Common myeloid progenitor, CD34-positive (primary cell): ENCODE data around the gene FAM20C.

Source experiments
- CTCF ChIA-PET: fragments of 350-600 bp; sonication (Branson Sonifier 250); formaldehyde crosslinking; loops from one replicate; lab custom pipeline; 2021; ENCODE audit warnings: antibody characterized with exemption; lab: Charles Lee
- POLR2A ChIA-PET: fragments of 350-600 bp; sonication (Branson Sonifier 250); formaldehyde crosslinking; loops from one replicate; lab custom pipeline; 2021; ENCODE audit warnings: antibody characterized with exemption; lab: Charles Lee
- DNase-seq, 3 donors: peaks; one replicate each; pipeline versions ENCODE4 v3.0.0 to v3.0.0-alpha.2; 2013
- H3K27ac ChIP-seq, 2 experiments: 1 replicate in 1 of 2; 2 replicates in 1 of 2; pipeline ENCODE4 v1.7.0; 2013; ENCODE audit warnings: inconsistent platforms in 2 of 2, low read length in 2 of 2, mild to moderate bottlenecking in 2 of 2, low read depth in 1 of 2, moderate library complexity in 1 of 2; ENCODE audit not compliant: severe bottlenecking in 2 of 2, insufficient read depth in 1 of 2, poor library complexity in 1 of 2
- H3K27me3 ChIP-seq, 5 experiments: replicated peaks in 2 of 5; 1 replicate in 3 of 5; 2 replicates in 2 of 5; pipeline versions ENCODE4 v1.6.1 to v1.7.0; 2013; ENCODE audit warnings: low read length in 4 of 5, mild to moderate bottlenecking in 2 of 5, moderate library complexity in 2 of 5, inconsistent platforms in 1 of 5; ENCODE audit not compliant: insufficient read depth in 5 of 5, control insufficient read depth in 4 of 5
- H3K36me3 ChIP-seq, 4 experiments: 1 replicate in 2 of 4; 2 replicates in 2 of 4; pipeline versions ENCODE4 v1.6.1 to v1.7.0; 2013; ENCODE audit warnings: low read length in 3 of 4, control low read depth in 1 of 4, mild to moderate bottlenecking in 1 of 4; ENCODE audit not compliant: control insufficient read depth in 4 of 4, insufficient read depth in 4 of 4
- H3K4me1 ChIP-seq, 4 experiments: 1 replicate in 3 of 4; 2 replicates in 1 of 4; pipeline versions ENCODE4 v1.6.1 to v1.7.1; 2013; ENCODE audit warnings: low read length in 3 of 4, mild to moderate bottlenecking in 3 of 4, control low read depth in 1 of 4, inconsistent platforms in 1 of 4, moderate library complexity in 1 of 4; ENCODE audit not compliant: control insufficient read depth in 4 of 4, insufficient read depth in 4 of 4; ENCODE audit errors: control extremely low read depth in 1 of 4
- H3K4me3 ChIP-seq, 7 experiments: 1 replicate in 4 of 7; 2 replicates in 3 of 7; pipeline versions ENCODE4 v1.5.1 to v1.7.0; 2013; ENCODE audit warnings: mild to moderate bottlenecking in 7 of 7, low read length in 6 of 7, moderate library complexity in 6 of 7, inconsistent platforms in 2 of 7, low read depth in 2 of 7, control low read depth in 1 of 7; ENCODE audit not compliant: insufficient read depth in 4 of 7, control insufficient read depth in 1 of 7; ENCODE audit errors: extremely low read depth in 1 of 7
- H3K9me3 ChIP-seq, 5 experiments: 1 replicate in 4 of 5; 2 replicates in 1 of 5; pipeline versions ENCODE4 v1.6.1 to v1.7.1; 2013; ENCODE audit warnings: low read length in 4 of 5, mild to moderate bottlenecking in 2 of 5, inconsistent platforms in 1 of 5, low read depth in 1 of 5, moderate library complexity in 1 of 5; ENCODE audit not compliant: control insufficient read depth in 4 of 5, insufficient read depth in 2 of 5; ENCODE audit errors: control extremely low read depth in 1 of 5
- WGBS: methylation state at CpG from one replicate; pipeline ENCODE4 v1.1.5; 2013; ENCODE audit not compliant: insufficient coverage; 5-methylcytosine and 5-hydroxymethylcytosine counted together

Gene FAM20C

DNA sequence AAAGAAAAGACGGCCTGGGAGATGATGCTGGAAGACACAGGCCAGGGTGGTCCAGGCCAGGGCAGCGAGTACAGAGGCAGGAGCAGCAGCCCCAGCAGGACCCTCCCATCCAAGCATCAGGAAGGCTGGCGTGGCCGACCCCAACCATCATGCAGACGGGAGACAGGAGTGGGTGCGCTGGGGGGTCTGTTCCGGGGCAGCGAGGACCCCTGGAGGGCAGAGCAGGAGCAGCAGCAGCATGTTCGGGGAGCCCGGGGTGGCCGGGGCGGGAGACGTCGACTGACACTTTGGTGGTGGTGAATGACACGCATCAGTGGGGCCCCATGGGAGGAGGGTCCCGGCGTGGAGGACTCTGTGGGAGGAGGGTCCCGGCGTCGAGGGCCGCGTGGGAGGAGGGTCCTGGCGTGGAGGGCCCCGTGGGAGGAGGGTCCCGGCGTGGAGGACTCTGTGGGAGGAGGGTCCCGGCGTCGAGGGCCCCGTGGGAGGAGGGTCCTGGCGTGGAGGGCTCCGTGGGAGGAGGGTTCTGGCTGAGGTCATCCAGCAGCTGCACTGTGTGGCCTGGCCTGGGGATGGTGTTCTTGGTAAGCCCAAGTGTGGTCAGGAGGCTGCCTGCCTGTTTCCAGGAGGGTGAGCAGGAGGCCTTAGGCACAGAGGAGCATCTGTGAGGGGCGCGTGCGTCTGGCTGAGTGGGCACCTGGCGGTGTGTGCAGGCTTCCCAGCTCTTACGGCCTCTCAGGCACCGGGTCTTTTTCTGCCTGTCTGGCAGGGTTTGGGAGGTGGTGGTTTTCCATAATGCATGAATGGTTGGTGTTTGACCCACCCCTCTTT lies 38.9 kb downstream of the FAM20C start:
- H3K4me1 ChIP-seq: no peaks in the 10 kb centered on the region
- no peak overlapping the region for H3K4me3 ChIP-seq
- ChIA-PET CTCF (no interaction called here), POLR2A (no interaction called here)
- 96% methylated on average over 31 of the region's 38 CpGs for WGBS
- H3K27ac ChIP-seq: no peak overlapping the region
- H3K27me3 ChIP-seq: peaks cover 0 to 2% (median 0%) of the 10 kb centered on the region in 5 experiments
- no peaks in the 10 kb centered on the region for H3K36me3 ChIP-seq
- no peaks in the 10 kb centered on the region for H3K9me3 ChIP-seq
- DNase-seq: no peak

DNA sequence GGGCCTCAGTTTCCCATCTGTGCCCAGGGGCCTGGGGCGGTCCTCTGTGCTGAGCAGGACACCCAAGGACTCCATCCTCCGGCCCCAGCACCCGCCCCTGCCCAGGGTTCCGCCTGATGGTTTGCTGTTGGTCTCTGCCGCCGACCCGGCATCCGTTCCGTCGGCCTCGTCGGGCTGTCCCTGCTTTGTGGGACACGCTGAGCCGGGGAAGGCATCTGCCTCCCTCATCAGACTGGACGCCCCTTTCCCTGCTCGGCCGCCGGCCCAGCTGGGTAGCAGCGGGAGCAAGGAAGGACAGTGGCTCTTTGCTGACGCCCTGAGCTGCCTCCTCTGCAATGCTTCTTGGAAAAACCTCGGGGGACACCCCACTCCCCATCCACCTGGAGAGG lies 39.5 kb downstream of the FAM20C start:
- WGBS: 91% methylated on average over 19 of the region's 21 CpGs
- Histone ChIP-seq H3K27ac (no peak overlapping the region), H3K27me3 (peaks cover 0 to 2% (median 0%) of the 10 kb centered on the region in 5 experiments), H3K4me1 (no peaks in the 10 kb centered on the region), H3K36me3 (no peaks in the 10 kb centered on the region), H3K9me3 (no peaks in the 10 kb centered on the region), H3K4me3 (no peak overlapping the region)
- no peak for DNase-seq
- ChIA-PET POLR2A (no interaction called here), CTCF (interaction anchor here (1.3 kb wide), 1 partner anchor 12 kb away, joined by 4 read pairs; no protein-coding TSS in a partner anchor)

DNA sequence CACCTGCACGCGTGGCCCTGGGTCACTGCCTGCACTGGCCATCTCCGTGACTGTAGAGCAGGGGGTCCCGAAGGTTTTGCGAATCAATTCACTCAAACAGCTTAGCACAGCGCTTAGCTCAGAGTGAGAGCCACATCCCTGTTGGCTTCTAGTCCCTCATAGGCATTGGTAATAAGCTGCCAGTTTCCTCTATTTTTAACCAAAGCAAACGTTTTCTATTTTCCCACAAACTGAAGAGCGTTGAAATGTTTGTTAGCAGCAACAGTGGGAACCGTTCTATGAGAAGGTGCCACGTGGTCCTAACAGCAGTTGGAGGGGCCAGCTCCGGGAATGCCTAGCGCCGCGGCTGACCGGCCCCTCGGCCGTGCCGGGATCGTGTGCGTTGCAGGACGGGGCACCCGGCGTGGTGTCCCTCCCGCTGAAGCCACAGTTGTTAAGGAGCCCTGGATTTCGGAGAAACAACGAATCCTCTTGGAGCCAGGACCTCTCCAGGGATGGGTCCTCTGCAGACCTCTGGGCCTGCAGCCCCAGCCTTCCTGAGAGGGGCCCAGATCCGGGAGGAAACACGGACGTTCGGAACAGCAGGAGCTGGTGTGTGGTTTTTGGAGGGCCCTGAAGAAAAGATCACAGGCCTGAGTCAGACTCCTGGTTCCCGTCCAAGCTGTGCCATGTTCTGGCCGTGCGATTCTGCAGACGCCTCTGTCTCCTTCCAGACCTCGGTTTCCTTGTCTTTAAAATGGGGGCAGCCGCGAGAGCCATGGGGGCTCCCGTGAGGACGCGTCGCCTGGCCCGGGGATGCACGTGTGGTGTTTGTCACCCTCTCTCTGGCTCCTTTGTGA lies 40.3 kb downstream of the FAM20C start:
- no peak for DNase-seq
- Histone ChIP-seq H3K27ac (no peak overlapping the region), H3K36me3 (no peaks in the 10 kb centered on the region), H3K4me3 (no peak overlapping the region), H3K4me1 (no peaks in the 10 kb centered on the region), H3K27me3 (peaks cover 0 to 2% (median 0%) of the 10 kb centered on the region in 5 experiments), H3K9me3 (no peaks in the 10 kb centered on the region)
- 96% methylated on average over 35 of the region's 43 CpGs for WGBS
- ChIA-PET POLR2A (no interaction called here), CTCF (interaction anchor here (1.3 kb wide), 1 partner anchor 11 kb away, joined by 4 read pairs; no protein-coding TSS in a partner anchor)

DNA sequence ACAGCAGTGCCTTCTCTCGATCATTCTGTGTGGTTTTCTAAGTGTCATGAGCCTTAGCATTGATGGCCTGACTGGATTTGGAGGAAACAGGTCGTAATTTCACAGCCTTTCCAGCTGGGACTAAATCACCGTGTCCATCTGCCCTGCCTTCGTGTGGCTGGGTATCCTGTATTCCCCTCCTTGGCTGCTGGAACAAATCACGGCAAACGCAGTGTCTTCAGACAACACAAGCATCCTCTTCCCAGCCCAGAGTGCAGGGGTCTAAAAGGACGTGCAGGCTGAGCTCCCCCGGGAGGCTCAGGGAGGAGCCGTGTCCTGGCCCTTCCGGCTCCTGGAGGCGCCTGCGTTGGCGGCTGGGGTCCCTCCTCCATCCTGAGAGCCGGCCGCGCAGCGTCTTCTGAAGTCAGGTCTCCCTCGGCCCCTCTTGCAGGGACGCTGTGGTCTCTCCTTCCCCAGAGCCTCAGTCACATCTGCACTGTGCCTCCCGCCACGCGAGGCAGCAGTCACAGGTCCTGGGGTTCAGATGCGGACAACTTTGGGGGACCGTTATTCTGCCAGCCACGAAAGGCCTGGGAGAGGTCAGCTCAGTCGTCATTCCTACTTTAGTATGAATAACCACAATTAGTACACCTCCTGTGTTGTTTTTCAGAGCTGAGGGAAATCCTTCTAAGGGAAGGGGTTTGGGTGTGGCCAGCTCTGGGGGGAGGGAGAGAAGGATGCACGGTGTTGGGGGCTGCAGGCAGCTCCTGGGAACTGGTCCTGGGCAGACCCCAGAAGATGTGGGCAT lies 41.1 kb downstream of the FAM20C start:
- Histone ChIP-seq H3K27ac (no peak overlapping the region), H3K36me3 (no peaks in the 10 kb centered on the region), H3K4me1 (no peaks in the 10 kb centered on the region), H3K4me3 (no peak overlapping the region), H3K27me3 (peaks cover 0 to 2% (median 0%) of the 10 kb centered on the region in 5 experiments), H3K9me3 (no peaks in the 10 kb centered on the region)
- ChIA-PET CTCF (no interaction called here), POLR2A (no interaction called here)
- WGBS: 94% methylated on average over 25 of the region's 27 CpGs
- no peak for DNase-seq

DNA sequence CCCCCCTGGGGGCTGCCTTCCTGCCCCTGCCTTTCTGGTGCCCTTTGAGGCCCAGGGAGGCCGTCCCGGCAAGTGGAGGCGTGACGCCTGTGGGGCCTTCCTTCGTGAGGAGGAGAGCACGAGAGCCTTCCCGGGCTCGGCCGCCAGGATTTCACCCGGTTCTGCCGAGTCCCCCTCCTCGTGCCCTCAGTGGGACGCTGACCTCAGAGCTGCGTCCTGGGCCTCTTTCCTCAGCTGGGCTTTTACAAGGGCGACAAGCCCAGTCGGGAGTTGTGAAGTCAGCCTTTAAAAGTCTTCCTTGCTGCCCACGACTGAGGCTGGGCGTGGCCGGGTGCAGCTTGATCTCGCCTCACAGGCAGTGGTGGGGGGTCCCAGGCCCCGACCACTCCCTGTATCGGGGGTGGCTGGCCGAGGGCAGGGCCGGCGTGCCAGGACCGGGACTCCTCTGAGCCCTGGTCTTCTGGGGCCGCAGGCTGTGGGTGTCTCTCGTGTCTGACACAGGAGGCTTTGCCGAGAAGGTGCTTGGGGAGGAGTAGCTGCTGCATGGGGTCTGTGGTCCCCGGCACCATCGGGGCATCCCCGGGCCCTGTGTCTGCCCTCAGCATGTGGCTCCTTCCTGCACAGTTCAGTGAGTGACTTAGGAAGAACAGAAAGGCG lies 41.8 kb downstream of the FAM20C start:
- no peak for DNase-seq
- no peaks in the 10 kb centered on the region for H3K9me3 ChIP-seq
- no peaks in the 10 kb centered on the region for H3K36me3 ChIP-seq
- POLR2A ChIA-PET: no interaction called here
- CTCF ChIA-PET: no interaction called here
- H3K27ac ChIP-seq: no peak overlapping the region
- WGBS: 96% methylated on average over 28 of the region's 33 CpGs
- no peaks in the 10 kb centered on the region for H3K4me1 ChIP-seq
- peaks cover 0 to 2% (median 0%) of the 10 kb centered on the region in 5 experiments for H3K27me3 ChIP-seq
- no peak overlapping the region for H3K4me3 ChIP-seq

DNA sequence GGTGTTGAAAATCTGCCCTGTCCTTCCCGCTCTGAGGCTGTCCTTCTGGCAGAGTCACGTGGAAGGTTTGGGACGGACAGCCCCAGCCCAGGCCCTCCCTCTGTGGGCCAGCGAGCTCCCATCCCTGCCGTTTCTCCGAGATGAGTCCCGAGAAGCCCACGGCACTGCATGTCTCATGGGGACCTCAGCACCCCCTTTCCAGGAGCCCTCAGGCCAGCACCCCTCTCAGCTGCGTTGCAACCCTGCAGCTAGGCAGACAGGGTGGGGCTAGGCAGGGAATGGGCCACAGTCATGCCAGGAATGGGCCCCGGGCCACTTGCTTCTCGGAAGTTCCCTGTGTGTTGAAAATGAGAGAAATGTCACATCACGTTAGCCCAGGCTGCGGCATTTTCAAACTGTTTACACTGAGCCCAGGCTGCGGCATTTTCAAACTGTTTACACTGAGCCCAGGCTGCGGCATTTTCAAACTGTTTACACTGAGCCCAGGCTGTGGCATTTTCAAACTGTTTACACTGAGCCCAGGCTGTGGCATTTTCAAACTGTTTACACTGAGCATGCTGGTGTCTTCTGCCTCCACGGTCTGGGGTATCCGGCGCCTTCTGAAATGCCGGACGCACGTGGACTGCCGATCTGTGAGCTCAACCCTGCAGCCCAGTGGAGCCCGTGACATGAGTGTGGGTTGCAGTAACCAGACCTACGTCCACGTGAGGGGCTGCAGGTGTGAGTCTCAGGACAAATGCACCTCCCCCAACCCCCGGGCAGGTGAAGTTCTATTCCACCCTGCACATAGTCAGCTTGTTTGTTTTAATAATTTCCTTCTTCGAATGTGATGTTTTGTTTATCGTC lies 42.6 kb downstream of the FAM20C start:
- Histone ChIP-seq H3K9me3 (no peaks in the 10 kb centered on the region), H3K4me3 (no peak overlapping the region), H3K27me3 (peaks cover 0 to 2% (median 0%) of the 10 kb centered on the region in 5 experiments), H3K4me1 (no peaks in the 10 kb centered on the region), H3K27ac (no peak overlapping the region), H3K36me3 (no peaks in the 10 kb centered on the region)
- no peak for DNase-seq
- CTCF ChIA-PET: no interaction called here
- POLR2A ChIA-PET: no interaction called here
- WGBS: 96% methylated on average over 26 of the region's 28 CpGs
